MM.1S (cell line): Measurements from ENCODE around the gene HIBCH.

Experiments used
- CTCF ChIP-seq: fragments of 300-600 bp; sonication (generic); IDR thresholded peaks from 2 replicates; pipeline ENCODE4 v1.5.1; 2016; ENCODE audit warnings: antibody characterized with exemption, low read length, mixed read lengths
- EZH2 ChIP-seq: fragments of 300-600 bp; sonication (generic); optimal IDR thresholded peaks from 2 replicates; pipeline ENCODE3; 2017; ENCODE audit warnings: low read depth, mild to moderate bottlenecking, antibody characterized with exemption, low read length, mixed read lengths
- EZH2phosphoT487 ChIP-seq: fragments of 300-600 bp; sonication (generic); IDR thresholded peaks from 2 replicates; pipeline ENCODE4 v1.6.1; 2018; ENCODE audit warnings: antibody characterized with exemption, low read length

DNA sequence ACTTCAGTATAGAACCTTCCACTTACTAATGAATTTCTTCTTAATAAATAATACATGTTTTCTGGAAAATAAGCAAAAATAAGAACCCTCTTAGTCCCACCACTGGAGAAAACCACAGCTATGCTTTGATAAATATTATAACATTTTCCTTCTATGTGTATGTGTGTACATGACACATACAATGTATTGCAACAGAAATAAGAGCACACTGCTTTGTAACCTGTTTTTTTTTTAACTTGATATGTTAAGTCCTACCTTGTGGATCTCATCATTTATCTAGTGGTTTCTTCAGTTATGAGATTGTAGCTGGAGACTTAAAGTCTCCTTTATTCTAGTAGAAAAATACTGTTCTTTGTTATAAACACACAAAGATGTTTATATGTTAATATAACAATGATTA, 40.9 kb upstream of the HIBCH start:
- no peak for TF ChIP-seq CTCF
- no peak for TF ChIP-seq EZH2phosphoT487
- no peak for TF ChIP-seq EZH2
